ENCODE data around the gene TNFRSF8. TPM values are rescaled to one million over a fixed set of nuclear protein-coding genes. Genes with fewer than 3 reads are reported as not detected.
"Not testable (repeated sequence)": the region's sequence is repeated elsewhere in the genome, so short reads cannot be mapped to it uniquely, and the experiment has no call there.

The TNFRSF8 gene
- total and polyA plus RNA-seq, 4 experiments from 2014 or later = not detected

DNA sequence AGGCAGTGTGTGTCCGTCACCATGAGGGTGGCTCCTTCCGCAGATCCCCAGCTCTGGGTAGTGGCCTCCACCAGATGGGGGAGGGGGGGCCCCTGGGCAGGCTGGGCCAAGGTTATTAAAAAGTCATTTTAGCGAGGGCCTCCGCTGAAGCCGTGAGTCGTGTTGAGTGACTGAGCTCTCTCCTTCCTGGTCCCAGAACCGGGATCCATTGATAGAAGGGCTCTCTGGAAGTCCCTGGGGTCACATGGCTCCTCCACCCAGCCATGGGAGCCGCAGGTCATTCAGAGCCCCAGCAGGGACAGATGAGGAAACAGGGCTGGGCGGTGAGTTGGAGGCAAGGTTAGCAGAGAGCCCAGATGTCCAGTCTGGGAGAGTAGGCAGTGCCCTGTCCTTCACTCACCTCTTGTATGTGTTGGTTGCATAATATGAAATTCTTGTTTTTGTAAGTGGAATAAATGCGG, 30.9 kb upstream of the TNFRSF8 start:
- no peaks in the 10 kb centered on the region for H3K9me3 ChIP-seq (ENCODE audit: control insufficient read depth in 1 of 2, low read length in 2 of 2)
- Mint-ChIP-seq H3K36me3 (peaks cover 8 to 25% of the 10 kb centered on the region in 2 donors), H3K27ac (peak overlapping the region in 1 of 7 donors; percentile 37), H3K4me1 (peaks cover 0 to 1% (median 0%) of the 10 kb centered on the region in 4 donors), H3K4me3 (no peak overlapping the region), H3K9me3 (no peaks in the 10 kb centered on the region), H3K27me3 (no peaks in the 10 kb centered on the region)
- ChIA-PET POLR2A (ENCODE audit: partially characterized antibody) (no interaction called here), CTCF (ENCODE audit: partially characterized antibody) (interaction anchor here (1.7 kb wide), 1 partner anchor 12 kb away, joined by 7 read pairs; no protein-coding TSS in a partner anchor)
- no peaks in the 10 kb centered on the region for H3K27me3 ChIP-seq (ENCODE audit: insufficient read depth, low read length)
- no peak for DNase-seq
- intact Hi-C loops (cut with micrococcal nuclease) = no loop called here
- H3K27ac ChIP-seq (ENCODE audit: low read depth, low read length) = no peak overlapping the region
- H3K36me3 ChIP-seq (ENCODE audit: insufficient read depth, low read length) = peaks cover 5% of the 10 kb centered on the region
- no peak overlapping the region for H3K4me3 ChIP-seq (ENCODE audit: low read length in 2 of 2)
- H3K4me1 ChIP-seq (ENCODE audit: insufficient read depth, low read length) = no peaks in the 10 kb centered on the region

DNA sequence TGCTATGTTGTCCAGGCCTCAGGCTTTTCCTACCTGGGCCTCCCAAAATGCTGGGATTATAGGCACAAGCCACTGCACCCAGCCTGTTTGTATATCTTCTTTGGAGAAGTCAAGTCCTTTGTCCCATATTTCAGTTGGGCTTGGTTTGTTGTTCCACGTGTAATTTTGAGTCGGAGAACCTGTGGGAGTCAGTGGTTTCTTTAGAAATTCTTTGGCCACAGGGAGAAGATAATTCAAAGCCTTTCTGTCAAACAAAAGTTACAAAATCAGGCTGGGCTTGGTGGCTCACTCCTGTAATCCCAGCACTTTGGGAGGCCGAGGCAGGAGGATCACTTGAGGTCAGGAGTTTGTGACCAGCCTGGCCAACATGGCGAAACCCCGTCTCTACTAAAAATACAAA, 29.7 kb upstream of the TNFRSF8 start:
- H3K27me3 Mint-ChIP-seq; H3K27ac Mint-ChIP-seq; H3K27me3 ChIP-seq (ENCODE audit: insufficient read depth, low read length); H3K4me1 ChIP-seq (ENCODE audit: insufficient read depth, low read length); H3K4me1 Mint-ChIP-seq; H3K9me3 ChIP-seq (ENCODE audit: control insufficient read depth in 1 of 2, low read length in 2 of 2); H3K36me3 ChIP-seq (ENCODE audit: insufficient read depth, low read length); POLR2A ChIA-PET (ENCODE audit: partially characterized antibody); H3K9me3 Mint-ChIP-seq; DNase-seq; intact Hi-C loops (cut with micrococcal nuclease); H3K27ac ChIP-seq (ENCODE audit: low read depth, low read length); CTCF ChIA-PET (ENCODE audit: partially characterized antibody); H3K4me3 ChIP-seq (ENCODE audit: low read length in 2 of 2); H3K4me3 Mint-ChIP-seq: not testable (repeated sequence)
- H3K36me3 Mint-ChIP-seq = peaks cover under 1 to 14% of the 10 kb centered on the region in 2 donors

DNA sequence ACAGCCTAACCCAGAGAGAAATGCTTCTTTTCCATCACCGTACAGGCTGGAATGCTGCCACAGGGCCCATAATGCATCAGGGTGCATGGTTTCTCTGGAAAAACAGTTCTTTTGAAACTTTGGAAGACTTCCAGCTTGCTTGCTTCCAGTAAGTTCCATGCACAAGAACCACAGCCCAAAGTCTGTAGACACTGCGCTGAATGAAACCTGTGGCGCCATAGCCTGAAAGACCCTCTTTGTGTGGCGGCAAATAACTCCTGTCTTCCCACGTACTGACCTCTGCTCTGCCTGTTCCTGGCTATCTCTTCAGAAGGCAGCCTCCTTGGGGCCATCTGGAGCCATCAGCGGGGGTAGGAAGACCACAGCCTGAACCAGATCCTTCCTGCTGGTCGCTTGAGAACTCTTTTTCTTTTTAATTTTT, 28.7 kb upstream of the TNFRSF8 start:
- Mint-ChIP-seq H3K27ac (no peak overlapping the region), H3K4me1 (no peaks in the 10 kb centered on the region), H3K4me3 (no peak overlapping the region), H3K9me3 (no peaks in the 10 kb centered on the region), H3K27me3 (no peaks in the 10 kb centered on the region), H3K36me3 (peaks cover 0 to 8% of the 10 kb centered on the region in 2 donors)
- Histone ChIP-seq H3K27ac (ENCODE audit: low read depth, low read length) (no peak overlapping the region), H3K9me3 (ENCODE audit: control insufficient read depth in 1 of 2, low read length in 2 of 2) (no peaks in the 10 kb centered on the region), H3K36me3 (ENCODE audit: insufficient read depth, low read length) (no peaks in the 10 kb centered on the region), H3K4me3 (ENCODE audit: low read length in 2 of 2) (no peak overlapping the region), H3K27me3 (ENCODE audit: insufficient read depth, low read length) (no peaks in the 10 kb centered on the region), H3K4me1 (ENCODE audit: insufficient read depth, low read length) (no peaks in the 10 kb centered on the region)
- intact Hi-C loops (cut with micrococcal nuclease) = no loop called here
- ChIA-PET CTCF (ENCODE audit: partially characterized antibody) (no interaction called here), POLR2A (ENCODE audit: partially characterized antibody) (no interaction called here)
- no peak for DNase-seq

DNA sequence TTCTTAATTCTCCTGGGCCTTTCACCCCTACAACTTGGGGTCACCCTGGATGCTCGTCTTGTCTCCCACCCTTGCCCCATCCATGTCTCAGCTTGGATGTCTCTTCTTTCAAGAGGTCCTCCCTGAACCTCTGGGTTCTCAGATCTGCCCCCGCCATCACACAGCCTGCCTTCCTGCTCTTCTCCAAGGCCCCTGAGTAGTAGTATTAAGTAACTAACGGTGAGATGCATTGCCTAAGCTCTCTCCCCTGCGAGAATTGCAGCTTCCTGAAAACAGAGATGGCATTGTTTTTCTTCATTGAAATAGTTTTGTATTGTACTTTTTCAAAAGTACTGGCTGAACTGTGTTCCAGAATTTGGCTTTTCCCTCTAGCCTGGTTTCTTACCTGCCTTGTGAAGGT, 27.8 kb upstream of the TNFRSF8 start:
- Histone ChIP-seq H3K27ac (ENCODE audit: low read depth, low read length) (no peak overlapping the region), H3K36me3 (ENCODE audit: insufficient read depth, low read length) (no peaks in the 10 kb centered on the region), H3K27me3 (ENCODE audit: insufficient read depth, low read length) (no peaks in the 10 kb centered on the region), H3K9me3 (ENCODE audit: control insufficient read depth in 1 of 2, low read length in 2 of 2) (no peaks in the 10 kb centered on the region), H3K4me3 (ENCODE audit: low read length in 2 of 2) (no peak overlapping the region), H3K4me1 (ENCODE audit: insufficient read depth, low read length) (no peaks in the 10 kb centered on the region)
- H3K27ac Mint-ChIP-seq = peak overlapping the region in 2 of 7 donors; percentile 48 to 59
- POLR2A ChIA-PET (ENCODE audit: partially characterized antibody) = no interaction called here
- no peaks in the 10 kb centered on the region for H3K9me3 Mint-ChIP-seq
- no peak for DNase-seq
- intact Hi-C loops (cut with micrococcal nuclease) = no loop called here
- no peaks in the 10 kb centered on the region for H3K27me3 Mint-ChIP-seq
- peaks cover 0 to 8% of the 10 kb centered on the region in 2 donors for H3K36me3 Mint-ChIP-seq
- CTCF ChIA-PET (ENCODE audit: partially characterized antibody) = no interaction called here
- H3K4me1 Mint-ChIP-seq = no peaks in the 10 kb centered on the region
- no peak overlapping the region for H3K4me3 Mint-ChIP-seq

DNA sequence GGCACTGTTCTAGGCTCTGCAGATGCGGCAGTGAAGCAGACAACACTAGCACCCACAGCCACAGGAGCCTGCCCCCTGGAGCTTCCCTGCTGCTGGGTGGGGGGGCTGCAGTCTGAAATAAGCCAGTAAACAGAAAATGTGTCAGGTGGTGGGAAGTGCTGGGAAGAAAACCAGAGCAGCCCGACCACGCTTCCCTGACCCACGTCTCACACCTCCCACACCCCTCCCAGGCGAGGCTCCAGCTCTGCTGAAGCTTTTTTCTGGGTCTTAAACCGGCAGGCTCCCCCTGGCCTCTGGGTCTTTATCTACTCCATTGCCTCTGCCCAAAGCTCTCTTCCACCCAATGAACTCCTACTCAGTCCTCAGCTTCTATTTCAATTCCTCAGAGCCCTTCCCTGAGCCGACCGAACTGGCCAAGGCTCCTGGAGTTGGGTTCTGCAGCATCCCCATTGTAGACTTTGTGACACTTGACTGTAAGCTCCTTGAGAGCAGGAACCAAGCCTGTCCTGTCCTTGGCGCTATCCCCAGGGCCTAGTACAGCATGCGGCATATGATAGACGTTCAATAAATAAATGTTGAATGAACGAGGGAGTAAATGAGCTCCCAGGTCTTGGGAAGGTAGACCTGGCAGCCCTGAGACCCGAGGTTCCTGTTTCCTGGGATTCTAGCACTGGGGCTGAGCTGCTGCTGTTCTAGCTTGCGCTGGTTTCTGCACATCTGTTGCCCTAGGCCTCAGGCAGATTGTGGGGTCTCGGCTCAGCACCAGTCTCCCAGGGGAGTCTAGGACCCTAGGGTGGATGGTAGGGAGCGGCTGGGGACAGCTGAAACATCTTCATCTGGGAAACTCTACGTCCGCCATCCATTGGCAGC, 25.4 kb upstream of the TNFRSF8 start:
- Histone ChIP-seq H3K4me1 (ENCODE audit: insufficient read depth, low read length) (no peaks in the 10 kb centered on the region), H3K27me3 (ENCODE audit: insufficient read depth, low read length) (no peaks in the 10 kb centered on the region), H3K36me3 (ENCODE audit: insufficient read depth, low read length) (no peaks in the 10 kb centered on the region), H3K4me3 (ENCODE audit: low read length in 2 of 2) (no peak overlapping the region), H3K9me3 (ENCODE audit: control insufficient read depth in 1 of 2, low read length in 2 of 2) (no peaks in the 10 kb centered on the region), H3K27ac (ENCODE audit: low read depth, low read length) (no peak overlapping the region)
- intact Hi-C loops (cut with micrococcal nuclease) = no loop called here
- H3K36me3 Mint-ChIP-seq = no peaks in the 10 kb centered on the region
- H3K27ac Mint-ChIP-seq = peak overlapping the region in 2 of 7 donors; percentile 29 to 52
- CTCF ChIA-PET (ENCODE audit: partially characterized antibody) = no interaction called here
- no peak overlapping the region for H3K4me3 Mint-ChIP-seq
- no peaks in the 10 kb centered on the region for H3K9me3 Mint-ChIP-seq
- H3K4me1 Mint-ChIP-seq = no peaks in the 10 kb centered on the region
- no peak for DNase-seq
- POLR2A ChIA-PET (ENCODE audit: partially characterized antibody) = no interaction called here
- H3K27me3 Mint-ChIP-seq = no peaks in the 10 kb centered on the region

DNA sequence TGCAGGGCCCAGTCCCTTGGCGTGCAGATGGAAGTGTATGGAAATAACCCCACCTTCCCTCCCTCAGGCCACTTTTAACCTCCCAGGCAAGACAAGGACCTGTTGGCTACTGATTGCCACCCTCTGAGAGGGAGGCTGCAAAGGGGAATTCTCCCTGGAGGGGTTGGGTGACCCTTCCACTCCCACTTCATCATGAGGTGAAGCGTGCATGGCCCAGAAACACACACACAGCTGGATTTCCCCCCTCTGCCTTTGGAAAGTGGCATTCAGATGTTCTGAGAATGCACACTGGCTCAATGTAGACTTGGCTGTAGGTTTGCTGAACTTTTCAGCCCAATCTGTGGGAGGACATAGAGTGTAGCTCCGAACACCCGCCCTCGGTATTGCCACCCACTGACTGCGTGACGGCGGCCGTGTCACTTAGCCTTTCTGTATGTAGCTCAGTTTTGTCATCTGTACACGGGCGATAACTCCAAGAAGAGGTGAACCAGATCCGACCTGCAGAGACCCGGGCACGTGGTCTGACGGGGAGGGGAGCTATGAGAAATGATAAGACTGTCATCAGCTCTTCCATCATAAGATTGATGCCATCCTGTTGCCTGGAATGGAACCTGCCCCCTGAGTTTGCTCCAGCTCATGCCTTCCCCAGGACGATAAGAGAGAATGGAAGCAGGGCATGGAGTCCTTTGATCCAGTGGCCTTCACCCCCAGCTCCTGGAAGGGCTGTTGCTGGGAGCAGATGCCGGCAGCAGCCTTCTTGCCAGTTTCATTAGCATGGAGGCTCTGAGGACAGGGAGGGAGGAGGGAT, 24.5 kb upstream of the TNFRSF8 start:
- Histone ChIP-seq H3K4me1 (ENCODE audit: insufficient read depth, low read length) (no peaks in the 10 kb centered on the region), H3K36me3 (ENCODE audit: insufficient read depth, low read length) (no peaks in the 10 kb centered on the region), H3K27ac (ENCODE audit: low read depth, low read length) (no peak overlapping the region), H3K4me3 (ENCODE audit: low read length in 2 of 2) (no peak overlapping the region), H3K9me3 (ENCODE audit: control insufficient read depth in 1 of 2, low read length in 2 of 2) (no peaks in the 10 kb centered on the region), H3K27me3 (ENCODE audit: insufficient read depth, low read length) (no peaks in the 10 kb centered on the region)
- no peaks in the 10 kb centered on the region for H3K9me3 Mint-ChIP-seq
- no peak overlapping the region for H3K27ac Mint-ChIP-seq
- no peaks in the 10 kb centered on the region for H3K36me3 Mint-ChIP-seq
- no peaks in the 10 kb centered on the region for H3K27me3 Mint-ChIP-seq
- no peak for DNase-seq
- H3K4me3 Mint-ChIP-seq = no peak overlapping the region
- POLR2A ChIA-PET (ENCODE audit: partially characterized antibody) = no interaction called here
- CTCF ChIA-PET (ENCODE audit: partially characterized antibody) = no interaction called here
- intact Hi-C loops (cut with micrococcal nuclease) = no loop called here
- H3K4me1 Mint-ChIP-seq = no peaks in the 10 kb centered on the region

DNA sequence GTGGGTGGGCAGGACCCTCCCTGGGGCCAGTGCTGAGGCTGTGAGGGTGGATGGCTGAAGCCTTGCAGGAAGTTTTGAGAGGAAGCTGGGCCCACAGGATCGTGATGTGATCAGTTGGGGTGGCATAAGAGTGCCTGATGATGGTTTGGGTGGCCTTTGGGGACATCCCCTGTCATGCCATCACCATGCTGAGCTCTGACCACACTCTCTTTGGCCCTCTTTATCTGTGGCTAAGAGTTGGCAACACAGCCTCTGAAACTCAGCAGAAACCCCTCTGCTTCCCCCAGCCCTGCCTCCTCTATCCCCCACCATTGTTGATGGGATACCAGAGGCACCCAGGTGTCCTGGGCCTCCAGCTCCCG, 24.0 kb upstream of the TNFRSF8 start:
- H3K4me3 ChIP-seq (ENCODE audit: low read length in 2 of 2) = no peak overlapping the region
- no peak overlapping the region for H3K27ac ChIP-seq (ENCODE audit: low read depth, low read length)
- Mint-ChIP-seq H3K27ac (no peak overlapping the region), H3K9me3 (no peaks in the 10 kb centered on the region), H3K36me3 (no peaks in the 10 kb centered on the region), H3K4me3 (no peak overlapping the region), H3K4me1 (peaks cover 0 to 2% (median 2%) of the 10 kb centered on the region in 4 donors), H3K27me3 (no peaks in the 10 kb centered on the region)
- DNase-seq = no peak
- no peaks in the 10 kb centered on the region for H3K9me3 ChIP-seq (ENCODE audit: control insufficient read depth in 1 of 2, low read length in 2 of 2)
- POLR2A ChIA-PET (ENCODE audit: partially characterized antibody) = no interaction called here
- no peaks in the 10 kb centered on the region for H3K36me3 ChIP-seq (ENCODE audit: insufficient read depth, low read length)
- CTCF ChIA-PET (ENCODE audit: partially characterized antibody) = no interaction called here
- intact Hi-C loops (cut with micrococcal nuclease) = no loop called here
- H3K27me3 ChIP-seq (ENCODE audit: insufficient read depth, low read length) = no peaks in the 10 kb centered on the region
- H3K4me1 ChIP-seq (ENCODE audit: insufficient read depth, low read length) = peaks cover 2% of the 10 kb centered on the region

All from CD4-positive, alpha-beta memory T cell (primary cell).